Erythroblast (primary cell): ENCODE measurements around the gene ANTKMT.
A peak's percentile ranks its signal among the peaks of the same experiment; 100 is the strongest.

ENCODE experiments used
- DNase-seq, 2 experiments: peaks; one replicate each; lab custom pipeline; 2025; lab: John Stamatoyannopoulos, UW
- GATA1 ChIP-seq: IDR thresholded peaks from 2 replicates; pipeline ENCODE4 v1.6.1; 2011; ENCODE audit warnings: low read depth, mild to moderate bottlenecking, control low read depth, low read length, moderate library complexity
- POLR2A ChIP-seq: IDR thresholded peaks from 2 replicates; pipeline ENCODE4 v1.6.1; 2011; ENCODE audit warnings: mild to moderate bottlenecking, low read length

The ANTKMT gene

GRCh38 chr16:700684-701584 lies 20.0 kb upstream of the ANTKMT start:
- TF ChIP-seq POLR2A (no peak), GATA1 (no peak)
- DNase-seq: peak; percentile 33 to 49

GRCh38 chr16:702341-702740 lies 18.6 kb upstream of the ANTKMT start:
- no peak for DNase-seq
- TF ChIP-seq POLR2A: no peak
- TF ChIP-seq GATA1: no peak

- DNase-seq: no peak
- TF ChIP-seq POLR2A: no peak
- no peak for TF ChIP-seq GATA1
These were observed 17.5 kb upstream of the ANTKMT start for GRCh38 chr16:703406-703805.

GRCh38 chr16:704047-704446 lies 16.9 kb upstream of the ANTKMT start:
- TF ChIP-seq POLR2A (no peak), GATA1 (no peak)
- no peak for DNase-seq

GRCh38 chr16:704552-705380 lies 16.2 kb upstream of the ANTKMT start:
- TF ChIP-seq GATA1: no peak
- TF ChIP-seq POLR2A: no peak
- DNase-seq: no peak

- DNase-seq: no peak
- TF ChIP-seq POLR2A (no peak), GATA1 (no peak)
These were observed 15.3 kb upstream of the ANTKMT start, which contains the start of gene FBXL16 for GRCh38 chr16:705431-706188. Gene FBXL16, minus strand, starts transcription at chr16:705801. Its CDS starts 8,396 bp downstream, at chr16:697405.

- TF ChIP-seq GATA1: no peak
- TF ChIP-seq POLR2A: no peak
- DNase-seq: no peak
These were observed 14.5 kb upstream of the ANTKMT start for GRCh38 chr16:706189-707061.

GRCh38 chr16:707062-707538 lies 13.8 kb upstream of the ANTKMT start:
- no peak for DNase-seq
- TF ChIP-seq POLR2A: no peak
- no peak for TF ChIP-seq GATA1

- no peak for TF ChIP-seq GATA1
- no peak for TF ChIP-seq POLR2A
These were observed 12.9 kb upstream of the ANTKMT start for GRCh38 chr16:708019-708418.

GRCh38 chr16:708959-709358 lies 12.0 kb upstream of the ANTKMT start:
- DNase-seq: no peak
- TF ChIP-seq GATA1 (no peak), POLR2A (no peak)

More at GRCh38 chr16:708019-708418, 12.9 kb upstream of the ANTKMT start:
- no peak for DNase-seq

GRCh38 chr16:709566-710499 lies 11.1 kb upstream of the ANTKMT start:
- TF ChIP-seq POLR2A: no peak
- peak; percentile 53 to 62 for DNase-seq
